CD4-positive, alpha-beta memory T cell (primary cell): ENCODE results near the gene TMEM126B. TPM values are rescaled to one million over a fixed set of nuclear protein-coding genes. Genes with fewer than 3 reads are reported as not detected.
A peak's percentile ranks its signal among the peaks of the same experiment; 100 is the strongest.
"Not testable (repeated sequence)": the region's sequence is repeated elsewhere in the genome, so short reads cannot be mapped to it uniquely, and the experiment has no call there.

Experiments used
- CTCF ChIA-PET: fragments of 350-600 bp; sonication (Branson Sonifier 250); formaldehyde crosslinking; loops from one replicate; lab custom pipeline; 2021; ENCODE audit warnings: inconsistent platforms; ENCODE audit not compliant: partially characterized antibody; lab: Charles Lee
- POLR2A ChIA-PET: fragments of 350-600 bp; sonication (Branson Sonifier 250); formaldehyde crosslinking; loops from one replicate; lab custom pipeline; 2021; ENCODE audit not compliant: partially characterized antibody; lab: Charles Lee
- DNase-seq, 5 donors: peaks; one replicate each; pipeline versions ENCODE4 v3.0.0 to v3.0.0-alpha.2; 2020 to 2022; ENCODE audit warnings: mixed read lengths in 1 of 5
- H3K27ac ChIP-seq: one replicate; pipeline ENCODE4 v1.7.0; 2013; ENCODE audit warnings: low read depth, low read length
- H3K27me3 ChIP-seq: 2 replicates; pipeline ENCODE4 v1.7.0; 2013; ENCODE audit warnings: mild to moderate bottlenecking, low read length, moderate library complexity; ENCODE audit not compliant: insufficient read depth
- H3K36me3 ChIP-seq: 2 replicates; pipeline ENCODE4 v1.7.0; 2013; ENCODE audit warnings: mild to moderate bottlenecking, low read length, moderate library complexity; ENCODE audit not compliant: insufficient read depth
- H3K4me1 ChIP-seq: 2 replicates; pipeline ENCODE4 v1.7.0; 2013; ENCODE audit warnings: mild to moderate bottlenecking, low read length, moderate library complexity; ENCODE audit not compliant: insufficient read depth
- H3K4me3 ChIP-seq, 2 donors: one replicate each; pipeline ENCODE4 v1.7.0; 2013; ENCODE audit warnings: low read length in 2 of 2, mild to moderate bottlenecking in 1 of 2
- H3K9me3 ChIP-seq, 2 donors: one replicate each; pipeline ENCODE4 v1.7.0; 2013; ENCODE audit warnings: low read length in 2 of 2, control low read depth in 1 of 2; ENCODE audit not compliant: control insufficient read depth in 1 of 2
- H3K27ac Mint-ChIP-seq, 7 donors: one replicate each; pipeline ENCODE4 v1.8.0; 2020 to 2021; ENCODE audit warnings: mixed read lengths in 7 of 7, mild to moderate bottlenecking in 6 of 7, inconsistent platforms in 3 of 7, moderate library complexity in 3 of 7
- H3K27me3 Mint-ChIP-seq, 2 donors: one replicate each; pipeline ENCODE4 v1.8.0; 2020 to 2021; ENCODE audit warnings: mixed read lengths in 2 of 2
- H3K36me3 Mint-ChIP-seq, 2 donors: one replicate each; pipeline ENCODE4 v1.8.0; 2020 to 2021; ENCODE audit warnings: mixed read lengths in 2 of 2, inconsistent platforms in 1 of 2, mild to moderate bottlenecking in 1 of 2
- H3K4me1 Mint-ChIP-seq, 4 donors: one replicate each; pipeline ENCODE4 v1.8.0; 2020 to 2021; ENCODE audit warnings: mixed read lengths in 4 of 4, mild to moderate bottlenecking in 1 of 4
- H3K4me3 Mint-ChIP-seq, 8 donors: one replicate each; pipeline ENCODE4 v1.8.0; 2020 to 2021; ENCODE audit warnings: mixed read lengths in 8 of 8, mild to moderate bottlenecking in 7 of 8, moderate library complexity in 6 of 8, inconsistent platforms in 3 of 8
- H3K9me3 Mint-ChIP-seq, 8 donors: one replicate each; pipeline ENCODE4 v1.8.0; 2020 to 2021; ENCODE audit warnings: mixed read lengths in 8 of 8, mild to moderate bottlenecking in 5 of 8, inconsistent platforms in 3 of 8, moderate library complexity in 1 of 8
- intact Hi-C: fragments of 100-400 bp; cut with micrococcal nuclease; formaldehyde crosslinking; loops from one replicate; pipeline ENCODE4 v1.15.1; 2023
- polyA plus RNA-seq, 2 donors: library from polyadenylated mRNA; unstranded; fragments of 300-500 nt; fragmentation: Illumina TruSeq; gene quantifications; one replicate each; pipeline ENCODE4 v1.2.3, GENCODE V29; 2021
- total RNA-seq, 2 experiments: library from RNA; stranded (reverse); gene quantifications; one replicate each; pipeline ENCODE4 v1.2.3, GENCODE V29; 2021

TMEM126B gene
- total and polyA plus RNA-seq, 4 experiments from 2014 or later, result 40.9 to 73.4 (median 56.7) TPM

GRCh38 chr11:85599083-85599482 lies 29.3 kb upstream of the TMEM126B start:
- Mint-ChIP-seq H3K9me3 (no peaks in the 10 kb centered on the region), H3K27me3 (no peaks in the 10 kb centered on the region), H3K4me1 (no peaks in the 10 kb centered on the region), H3K4me3 (no peak overlapping the region), H3K36me3 (no peaks in the 10 kb centered on the region), H3K27ac (no peak overlapping the region)
- Histone ChIP-seq H3K27ac (no peak overlapping the region), H3K4me1 (no peaks in the 10 kb centered on the region), H3K4me3 (no peak overlapping the region), H3K9me3 (no peaks in the 10 kb centered on the region), H3K36me3 (no peaks in the 10 kb centered on the region), H3K27me3 (no peaks in the 10 kb centered on the region)
- intact Hi-C loops, result loop anchor here (5.0 to 10.0 kb wide), 3 partner anchors 93 to 1693 kb away; no protein-coding TSS in a partner anchor
- no peak for DNase-seq
- ChIA-PET CTCF (interaction anchor here (1.1 kb wide), 1 partner anchor 595 kb away, joined by 5 read pairs; no protein-coding TSS in a partner anchor), POLR2A (no interaction called here)

GRCh38 chr11:85602526-85603213 lies 25.7 kb upstream of the TMEM126B start:
- ChIA-PET POLR2A (no interaction called here), CTCF (no interaction called here)
- H3K36me3 Mint-ChIP-seq, result no peaks in the 10 kb centered on the region
- H3K9me3 Mint-ChIP-seq, result no peaks in the 10 kb centered on the region
- Histone ChIP-seq H3K27ac (no peak overlapping the region), H3K9me3 (no peaks in the 10 kb centered on the region), H3K4me1 (no peaks in the 10 kb centered on the region), H3K4me3 (no peak overlapping the region), H3K27me3 (no peaks in the 10 kb centered on the region), H3K36me3 (no peaks in the 10 kb centered on the region)
- no peaks in the 10 kb centered on the region for H3K4me1 Mint-ChIP-seq
- no peak overlapping the region for H3K4me3 Mint-ChIP-seq
- no peaks in the 10 kb centered on the region for H3K27me3 Mint-ChIP-seq
- intact Hi-C loops, result no loop called here
- no peak for DNase-seq
- peak overlapping the region in 1 of 7 donors; percentile 3 for H3K27ac Mint-ChIP-seq

GRCh38 chr11:85603220-85603619 lies 25.2 kb upstream of the TMEM126B start:
- Mint-ChIP-seq H3K36me3 (no peaks in the 10 kb centered on the region), H3K27ac (no peak overlapping the region), H3K27me3 (peaks cover 0 to under 1% of the 10 kb centered on the region in 2 donors), H3K4me1 (no peaks in the 10 kb centered on the region), H3K9me3 (no peaks in the 10 kb centered on the region), H3K4me3 (no peak overlapping the region)
- Histone ChIP-seq H3K27me3 (no peaks in the 10 kb centered on the region), H3K9me3 (no peaks in the 10 kb centered on the region), H3K27ac (no peak overlapping the region), H3K4me3 (no peak overlapping the region), H3K4me1 (no peaks in the 10 kb centered on the region), H3K36me3 (no peaks in the 10 kb centered on the region)
- CTCF ChIA-PET, result no interaction called here
- POLR2A ChIA-PET, result no interaction called here
- intact Hi-C loops, result no loop called here
- no peak for DNase-seq

GRCh38 chr11:85606237-85606636 lies 22.2 kb upstream of the TMEM126B start:
- H3K27ac ChIP-seq, H3K4me1 Mint-ChIP-seq, CTCF ChIA-PET, DNase-seq, H3K9me3 Mint-ChIP-seq, H3K36me3 Mint-ChIP-seq, H3K27me3 ChIP-seq, H3K27ac Mint-ChIP-seq, H3K27me3 Mint-ChIP-seq, H3K4me3 Mint-ChIP-seq, intact Hi-C loops, H3K4me3 ChIP-seq, H3K36me3 ChIP-seq, H3K9me3 ChIP-seq, POLR2A ChIA-PET, H3K4me1 ChIP-seq: not testable (repeated sequence)

- intact Hi-C loops, H3K27ac ChIP-seq, H3K4me3 ChIP-seq, H3K27me3 Mint-ChIP-seq, H3K4me1 Mint-ChIP-seq, H3K4me1 ChIP-seq, CTCF ChIA-PET, DNase-seq, H3K36me3 ChIP-seq, H3K27ac Mint-ChIP-seq, H3K36me3 Mint-ChIP-seq, H3K9me3 ChIP-seq, POLR2A ChIA-PET, H3K9me3 Mint-ChIP-seq, H3K27me3 ChIP-seq, H3K4me3 Mint-ChIP-seq: not testable (repeated sequence)
Observed at GRCh38 chr11:85608621-85609020, 19.8 kb upstream of the TMEM126B start.

- H3K9me3 ChIP-seq, H3K27me3 ChIP-seq, H3K36me3 Mint-ChIP-seq, POLR2A ChIA-PET, H3K4me3 Mint-ChIP-seq, intact Hi-C loops, H3K27ac ChIP-seq, H3K4me3 ChIP-seq, CTCF ChIA-PET, H3K36me3 ChIP-seq, H3K9me3 Mint-ChIP-seq, H3K27me3 Mint-ChIP-seq, DNase-seq, H3K27ac Mint-ChIP-seq, H3K4me1 ChIP-seq, H3K4me1 Mint-ChIP-seq: not testable (repeated sequence)
Observed at GRCh38 chr11:85609286-85609685, 19.1 kb upstream of the TMEM126B start.

GRCh38 chr11:85611643-85612042 lies 16.8 kb upstream of the TMEM126B start:
- CTCF ChIA-PET, H3K4me3 Mint-ChIP-seq, H3K4me1 Mint-ChIP-seq, H3K27me3 Mint-ChIP-seq, H3K36me3 ChIP-seq, DNase-seq, H3K4me3 ChIP-seq, intact Hi-C loops, H3K4me1 ChIP-seq, H3K36me3 Mint-ChIP-seq, H3K9me3 Mint-ChIP-seq, H3K27me3 ChIP-seq, H3K27ac ChIP-seq, POLR2A ChIA-PET, H3K9me3 ChIP-seq: not testable (repeated sequence)
- H3K27ac Mint-ChIP-seq, result peak overlapping the region in 1 of 7 donors; percentile 42
